ENCODE results near the gene FMN1. TPM values are rescaled to one million over a fixed set of nuclear protein-coding genes. Genes with fewer than 3 reads are reported as not detected.

Gene FMN1
- total and polyA plus RNA-seq, 2 of the 8 experiments (the other 6 are each of a cell fraction or from before 2014, with no cell fraction given), result 0.27 to 3.7 TPM

GRCh38 chr15:32936283-32936918 is 258.1 kb downstream of the FMN1 start:
- no peaks in the 10 kb centered on the region for H3K79me2 ChIP-seq (ENCODE audit: control insufficient read depth in 1 of 2, insufficient read depth in 2 of 2, low read length in 2 of 2)
- no peak overlapping the region for H2BK5ac ChIP-seq (ENCODE audit: low read depth, low read length)
- no peaks in the 10 kb centered on the region for H3K9me3 ChIP-seq (ENCODE audit: insufficient read depth in 2 of 2, low read depth in 1 of 2, low read length in 1 of 2)
- H2BK15ac ChIP-seq (ENCODE audit: low read length), result no peak overlapping the region
- no peak overlapping the region for H2AFZ ChIP-seq (ENCODE audit: low read length)
- FAIRE-seq, result peak; percentile 70
- H3K79me1 ChIP-seq (ENCODE audit: low read depth, low read length), result no peaks in the 10 kb centered on the region
- no peak overlapping the region for H4K91ac ChIP-seq (replicated peaks; ENCODE audit: insufficient read length, low read length)
- no peak overlapping the region for H2AK5ac ChIP-seq (ENCODE audit: low read depth, low read length)
- no peaks in the 10 kb centered on the region for H3K27me3 ChIP-seq (replicated peaks in 1 of 4; ENCODE audit: control insufficient read depth in 3 of 4, extremely low read depth in 1 of 4, insufficient read depth in 3 of 4, low read length in 3 of 4)
- no peak overlapping the region for H3K23ac ChIP-seq (ENCODE audit: insufficient read length)
- H3K18ac ChIP-seq (ENCODE audit: extremely low read depth, low read length), result no peak overlapping the region
- no peak overlapping the region for H4K8ac ChIP-seq (ENCODE audit: extremely low read depth, insufficient read depth, low read length)
- H3K4me2 ChIP-seq (ENCODE audit: insufficient read depth in 1 of 2, low read depth in 2 of 2, low read length in 2 of 2), result no peak overlapping the region
- H3K36me3 ChIP-seq (ENCODE audit: control insufficient read depth in 2 of 4, insufficient read depth in 4 of 4, low read length in 3 of 4), result no peaks in the 10 kb centered on the region
- no peak overlapping the region for H3K14ac ChIP-seq (ENCODE audit: insufficient read length)
- ChIA-PET CTCF (ENCODE audit: partially characterized antibody) (interaction anchor here (0.6 to 2.4 kb wide), 53 partner anchors 9 to 287 kb away, joined by 3 to 24 read pairs (median 5); no protein-coding TSS in a partner anchor), POLR2A (ENCODE audit: partially characterized antibody) (interaction anchor here (0.8 kb wide), 1 partner anchor 243 kb away, joined by 3 read pairs; no protein-coding TSS in a partner anchor)
- no peak overlapping the region for H2BK20ac ChIP-seq (ENCODE audit: low read length)
- no peak overlapping the region for H3K56ac ChIP-seq (replicated peaks; ENCODE audit: insufficient read length, low read depth, low read length)
- no peak overlapping the region for H3K4ac ChIP-seq (replicated peaks; ENCODE audit: insufficient read length, low read depth, low read length)
- H3K23me2 ChIP-seq (ENCODE audit: low read depth, low read length), result no peaks in the 10 kb centered on the region
- no peak overlapping the region for H2BK120ac ChIP-seq (replicated peaks; ENCODE audit: low read depth, low read length)
- no peak overlapping the region for H3K9ac ChIP-seq (replicated peaks in 1 of 4; ENCODE audit: extremely low read depth in 1 of 4, low read depth in 3 of 4, low read length in 3 of 4)
- no peaks in the 10 kb centered on the region for H3K4me1 ChIP-seq (replicated peaks in 1 of 4; ENCODE audit: control insufficient read depth in 3 of 4, insufficient read depth in 4 of 4, low read length in 3 of 4)
- no peak for DNase-seq (ENCODE audit: low read depth in 1 of 2, low spot score in 2 of 2)
- WGBS, 2 experiments (ENCODE audit: extremely low coverage in 1 of 2, insufficient coverage in 1 of 2, insufficient read length in 1 of 2, insufficient replicate concordance in 2 of 2, low coverage in 1 of 2, low lambda C conversion rate in 2 of 2, missing lambda C conversion rate in 1 of 2), result 69% methylated on average over 1 of the region's 1 CpG; no CpG with 5 or more reads in 1 of the 2 experiments
- TF ChIP-seq KDM5A (IDR thresholded peaks at IDR 0.05; ENCODE audit: low read length) (no peak), GTF2F1 (IDR thresholded peaks at IDR 0.05; ENCODE audit: borderline replicate concordance, low read depth, low read length) (no peak), RAD21 (IDR thresholded peaks at IDR 0.05 in 1 of 2, conservative IDR thresholded peaks at IDR 0.05 in 1 of 2; ENCODE audit: low read depth in 2 of 2, low read length in 2 of 2) (peak; percentile 31 to 54; a peak in 2 of 4 replicates), CTCF (IDR thresholded peaks at IDR 0.05; ENCODE audit: control extremely low read depth in 1 of 3, insufficient read depth in 1 of 3, low read depth in 1 of 3, low read length in 3 of 3) (peak in 2 of 3 experiments; percentile 20 to 41; a peak in 2 of 4 replicates)
- H3K27ac ChIP-seq (ENCODE audit: low read depth, low read length), result no peak overlapping the region
- no peaks in the 10 kb centered on the region for H4K20me1 ChIP-seq (replicated peaks in 1 of 2; ENCODE audit: control insufficient read depth in 1 of 2, insufficient read depth in 2 of 2, low read length in 2 of 2)
- H2BK12ac ChIP-seq (ENCODE audit: low read depth, low read length), result no peak overlapping the region
- no peak overlapping the region for H4K5ac ChIP-seq (ENCODE audit: insufficient read length, low read depth, low read length)
- no peak overlapping the region for H3K4me3 ChIP-seq (ENCODE audit: extremely low read depth in 1 of 4, insufficient read depth in 2 of 4, low read depth in 3 of 4, low read length in 4 of 4)
